PC-9 (cell line): ENCODE data around the gene CKAP2L. TPM values are rescaled to one million over a fixed set of nuclear protein-coding genes. Genes with fewer than 3 reads are reported as not detected.

Source experiments
- BruUV-seq: library from RNA; stranded (reverse); fragments of 400-500 nt; replicated peaks from 2 replicates; lab custom pipeline; 2021; lab: Mats Ljungman, UMichigan
- CTCF ChIA-PET: fragments of 300-600 bp; sonication (Branson Sonifier 250); formaldehyde crosslinking; loops from one replicate; lab custom pipeline; 2022; ENCODE audit warnings: antibody characterized with exemption; lab: Charles Lee
- POLR2A ChIA-PET: fragments of 300-600 bp; sonication (Branson Sonifier 250); formaldehyde crosslinking; loops from one replicate; lab custom pipeline; 2022; ENCODE audit warnings: antibody characterized with exemption; ENCODE audit not compliant: unreplicated experiment; lab: Charles Lee
- DNase-seq, 2 experiments: peaks; one replicate each; pipeline versions ENCODE4 v3.0.0 to v3.0.0-alpha.2; 2015 to 2022; ENCODE audit warnings: mixed read lengths in 1 of 2
- H2AFZ ChIP-seq: fragments of 200-600 bp; sonication (generic); 2 replicates; pipeline ENCODE4 v1.8.1; 2017; ENCODE audit warnings: antibody characterized with exemption
- H3F3A ChIP-seq: fragments of 200-600 bp; sonication (generic); 2 replicates; pipeline ENCODE4 v1.8.1; 2017; ENCODE audit warnings: antibody characterized with exemption, mild to moderate bottlenecking, low read depth; ENCODE audit not compliant: insufficient read depth
- H3K27ac ChIP-seq: fragments of 200-600 bp; sonication (generic); 2 replicates; pipeline ENCODE4 v1.6.1; 2016; ENCODE audit warnings: mixed run types
- H3K27me3 ChIP-seq: fragments of 200-600 bp; sonication (generic); 2 replicates; pipeline ENCODE4 v1.6.1; 2016; ENCODE audit warnings: low read depth, mixed run types; ENCODE audit not compliant: insufficient read depth
- H3K36me3 ChIP-seq: fragments of 200-600 bp; sonication (generic); 2 replicates; pipeline ENCODE4 v1.6.1; 2016; ENCODE audit warnings: low read depth, mixed run types
- H3K4me1 ChIP-seq: fragments of 200-600 bp; sonication (generic); replicated peaks from 2 replicates; pipeline ENCODE4 v1.6.1; 2016; ENCODE audit warnings: mixed run types; ENCODE audit not compliant: insufficient read depth
- H3K4me2 ChIP-seq: fragments of 200-600 bp; sonication (generic); 2 replicates; pipeline ENCODE4 v1.6.1; 2017; ENCODE audit warnings: mixed run types
- H3K4me3 ChIP-seq: fragments of 200-600 bp; sonication (generic); 2 replicates; pipeline ENCODE4 v1.6.1; 2016; ENCODE audit warnings: mixed run types
- H3K79me2 ChIP-seq: fragments of 200-600 bp; sonication (generic); 2 replicates; pipeline ENCODE4 v1.6.1; 2017; ENCODE audit warnings: low read depth, mixed run types
- H3K9me2 ChIP-seq: fragments of 200-600 bp; sonication (generic); 2 replicates; pipeline ENCODE4 v1.8.1; 2017; ENCODE audit warnings: mild to moderate bottlenecking; ENCODE audit not compliant: insufficient read depth
- H3K9me3 ChIP-seq: fragments of 200-600 bp; sonication (generic); 2 replicates; pipeline ENCODE4 v1.8.1; 2016; ENCODE audit warnings: low read depth; ENCODE audit not compliant: insufficient read depth
- H4K20me1 ChIP-seq: fragments of 200-600 bp; sonication (generic); 2 replicates; pipeline ENCODE4 v1.8.1; 2017; ENCODE audit not compliant: insufficient read depth
- CTCF ChIP-seq: fragments of 200-600 bp; sonication (generic); conservative IDR thresholded peaks from 2 replicates; pipeline ENCODE4 v1.6.1; 2017; ENCODE audit warnings: mixed run types, antibody characterized with exemption, mild to moderate bottlenecking, moderate library complexity
- EZH2 ChIP-seq: fragments of 200-600 bp; sonication (generic); IDR thresholded peaks from 2 replicates; pipeline ENCODE4 v1.8.0; 2017; ENCODE audit warnings: antibody characterized with exemption, low read depth
- intact Hi-C: fragments of 100-400 bp; cut with micrococcal nuclease; formaldehyde crosslinking; loops from one replicate; pipeline ENCODE4 v1.10.0; 2022; ENCODE audit not compliant: unreplicated experiment
- total RNA-seq: library from RNA; stranded (reverse); gene quantifications from 2 replicates; pipeline ENCODE4 v1.2.3, GENCODE V29; 2021

The CKAP2L gene
- total RNA-seq, 1 experiment from 2014 or later: 28.7 TPM

- H3K4me2 ChIP-seq: peak overlapping the region; percentile 15; the same call in 1 of the 2 replicates
- H3K9me3 ChIP-seq: no peaks in the 10 kb centered on the region
- H3K9me2 ChIP-seq: no peaks in the 10 kb centered on the region
- peak; percentile 50 to 60 for DNase-seq
- no peak overlapping the region for H2AFZ ChIP-seq
- POLR2A ChIA-PET: interaction anchor here (0.7 kb wide), 1 partner anchor 154 kb away, joined by 6 read pairs; no protein-coding TSS in a partner anchor
- BruUV-seq: no TSS peak
- no peak overlapping the region for H3K4me3 ChIP-seq
- H3K27ac ChIP-seq: no peak overlapping the region
- 0 out of 2 replicates have a peak, but pooled peaks cover 6% of the 10 kb centered on the region for H3F3A ChIP-seq
- no peaks in the 10 kb centered on the region for H4K20me1 ChIP-seq
- H3K27me3 ChIP-seq: no peaks in the 10 kb centered on the region
- CTCF ChIA-PET: interaction anchor here (0.6 to 0.7 kb wide), 2 partner anchors 21 to 61 kb away, joined by 3 read pairs; partner anchors contain the start of gene SLC20A1
- H3K79me2 ChIP-seq: no peaks in the 10 kb centered on the region
- H3K36me3 ChIP-seq: no peaks in the 10 kb centered on the region
- intact Hi-C loops: no loop called here
- peaks cover 10% of the 10 kb centered on the region for H3K4me1 ChIP-seq
- no peak for TF ChIP-seq CTCF
- no peak for TF ChIP-seq EZH2
Observed at GRCh38 chr2:112706170-112706664, 58.2 kb downstream of the CKAP2L start.

GRCh38 chr2:112705575-112705974, 58.8 kb downstream of the CKAP2L start:
- no peaks in the 10 kb centered on the region for H3K9me3 ChIP-seq
- H3K27ac ChIP-seq: no peak overlapping the region
- no peak for DNase-seq
- CTCF ChIA-PET: no interaction called here
- intact Hi-C loops: no loop called here
- no TSS peak for BruUV-seq
- H3F3A ChIP-seq: 0 out of 2 replicates have a peak, but pooled peaks cover 6% of the 10 kb centered on the region
- H3K4me3 ChIP-seq: no peak overlapping the region
- no peaks in the 10 kb centered on the region for H3K79me2 ChIP-seq
- peaks cover 10% of the 10 kb centered on the region for H3K4me1 ChIP-seq
- TF ChIP-seq EZH2 (no peak), CTCF (no peak)
- H4K20me1 ChIP-seq: no peaks in the 10 kb centered on the region
- POLR2A ChIA-PET: no interaction called here
- no peaks in the 10 kb centered on the region for H3K36me3 ChIP-seq
- H3K9me2 ChIP-seq: no peaks in the 10 kb centered on the region
- peak overlapping the region; percentile 15; the same call in 1 of the 2 replicates for H3K4me2 ChIP-seq
- no peaks in the 10 kb centered on the region for H3K27me3 ChIP-seq
- no peak overlapping the region for H2AFZ ChIP-seq

- 0 out of 2 replicates have a peak, but pooled peaks cover 6% of the 10 kb centered on the region for H3F3A ChIP-seq
- ChIA-PET POLR2A (no interaction called here), CTCF (no interaction called here)
- H2AFZ ChIP-seq: no peak overlapping the region
- intact Hi-C loops: no loop called here
- no peak overlapping the region for H3K4me2 ChIP-seq
- no peaks in the 10 kb centered on the region for H3K27me3 ChIP-seq
- no peaks in the 10 kb centered on the region for H3K9me2 ChIP-seq
- H3K4me3 ChIP-seq: no peak overlapping the region
- no peaks in the 10 kb centered on the region for H3K79me2 ChIP-seq
- DNase-seq: no peak
- no peaks in the 10 kb centered on the region for H4K20me1 ChIP-seq
- no peaks in the 10 kb centered on the region for H3K9me3 ChIP-seq
- peaks cover 10% of the 10 kb centered on the region for H3K4me1 ChIP-seq
- BruUV-seq: no TSS peak
- no peak overlapping the region for H3K27ac ChIP-seq
- no peak for TF ChIP-seq CTCF
- no peak for TF ChIP-seq EZH2
- H3K36me3 ChIP-seq: no peaks in the 10 kb centered on the region
Observed at GRCh38 chr2:112703684-112704083, 60.7 kb downstream of the CKAP2L start.
